Activated CD4-positive, alpha-beta memory T cell treated with anti-CD3 and anti-CD28 coated beads, Interleukin-2, amount 10 ng/mL, durations not matched to agents 7 days and 5 days (primary cell): ENCODE data around the gene HEXA. TPM values are rescaled to one million over a fixed set of nuclear protein-coding genes. Genes with fewer than 3 reads are reported as not detected.

Source experiments
- CTCF ChIA-PET: fragments of 350-600 bp; sonication (Branson Sonifier 250); formaldehyde crosslinking; loops from one replicate; lab custom pipeline; 2021; ENCODE audit warnings: antibody characterized with exemption, inconsistent platforms; lab: Charles Lee
- POLR2A ChIA-PET: fragments of 350-600 bp; sonication (Branson Sonifier 250); formaldehyde crosslinking; loops from one replicate; lab custom pipeline; 2021; ENCODE audit warnings: antibody characterized with exemption; lab: Charles Lee
- DNase-seq: peaks from one replicate; pipeline ENCODE4 v3.0.0-alpha.2; 2020
- H3K27ac Mint-ChIP-seq: one replicate; pipeline ENCODE4 v1.8.0; 2021; ENCODE audit warnings: mild to moderate bottlenecking, mixed read lengths
- H3K27me3 Mint-ChIP-seq: one replicate; pipeline ENCODE4 v1.8.0; 2021; ENCODE audit warnings: mixed read lengths
- H3K36me3 Mint-ChIP-seq: one replicate; pipeline ENCODE4 v1.8.0; 2021; ENCODE audit warnings: low read depth, mixed read lengths
- H3K4me1 Mint-ChIP-seq: one replicate; pipeline ENCODE4 v1.8.0; 2021; ENCODE audit warnings: mixed read lengths
- H3K4me3 Mint-ChIP-seq: one replicate; pipeline ENCODE4 v1.8.0; 2021; ENCODE audit warnings: mild to moderate bottlenecking, mixed read lengths
- H3K9me3 Mint-ChIP-seq: one replicate; pipeline ENCODE4 v1.8.0; 2021; ENCODE audit warnings: mixed read lengths
- total RNA-seq, 2 experiments: library from RNA; stranded (reverse); gene quantifications; one replicate each; pipeline ENCODE4 v1.2.3, GENCODE V29; 2021

Gene HEXA
- total RNA-seq, 2 experiments from 2014 or later = 110 to 111 TPM

DNA sequence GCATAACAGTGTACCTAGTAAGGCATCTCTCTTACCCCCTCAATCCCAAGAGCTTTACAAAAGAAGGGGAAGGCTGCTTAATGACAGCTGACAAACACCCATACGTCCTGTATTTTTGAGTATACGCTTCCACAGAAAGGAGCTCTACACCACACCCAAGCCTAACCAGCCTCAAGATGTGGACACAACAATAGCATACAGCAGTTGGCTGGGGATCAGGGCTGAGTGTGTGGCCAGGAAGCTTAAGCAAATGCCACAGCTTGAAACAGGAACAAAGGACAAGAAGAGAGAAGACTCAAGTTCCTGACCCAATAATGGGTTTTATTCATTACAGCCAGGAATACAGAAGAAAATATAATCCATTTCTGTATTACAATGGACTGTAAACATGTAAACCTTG is 6.9 kb downstream of the HEXA start:
- POLR2A ChIA-PET = interaction anchor here (1.3 to 1.5 kb wide), 3 partner anchors 8 to 49 kb away, joined by 3 read pairs; partner anchors contain the start of gene CELF6
- H3K9me3 Mint-ChIP-seq = no peaks in the 10 kb centered on the region
- H3K27ac Mint-ChIP-seq = no peak overlapping the region
- H3K4me1 Mint-ChIP-seq = peaks cover 42% of the 10 kb centered on the region
- no peaks in the 10 kb centered on the region for H3K27me3 Mint-ChIP-seq
- DNase-seq = no peak
- H3K36me3 Mint-ChIP-seq = peaks cover 28% of the 10 kb centered on the region
- CTCF ChIA-PET = interaction anchor here (0.7 to 1.1 kb wide), 2 partner anchors 14 to 302 kb away, joined by 3 read pairs; no protein-coding TSS in a partner anchor
- no peak overlapping the region for H3K4me3 Mint-ChIP-seq

DNA sequence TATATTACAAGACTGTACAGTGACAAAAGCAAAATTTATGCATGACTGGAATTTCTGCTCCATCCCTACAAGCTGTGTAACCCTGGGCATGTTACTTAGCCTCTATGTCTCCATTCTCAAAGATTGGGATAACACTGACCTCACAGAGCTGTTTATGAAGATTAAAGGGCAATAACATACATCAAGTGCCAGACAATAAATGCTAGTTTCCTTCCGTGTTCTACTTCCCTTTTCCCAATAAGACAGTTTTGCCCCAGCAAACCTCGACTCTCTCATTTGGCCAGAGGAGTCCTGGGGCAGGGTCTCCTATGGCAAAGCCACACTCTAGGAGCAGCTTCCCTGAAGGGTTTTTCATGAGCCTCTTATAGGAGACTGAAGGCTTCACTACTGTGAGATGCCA is 7.5 kb downstream of the HEXA start:
- no peaks in the 10 kb centered on the region for H3K27me3 Mint-ChIP-seq
- no peak for DNase-seq
- no peak overlapping the region for H3K27ac Mint-ChIP-seq
- peaks cover 38% of the 10 kb centered on the region for H3K4me1 Mint-ChIP-seq
- ChIA-PET CTCF (interaction anchor here (1.1 to 2.2 kb wide), 2 partner anchors 8 to 14 kb away, joined by 3 to 5 read pairs; partner anchors contain the start of gene HEXA), POLR2A (interaction anchor here (1.3 to 1.5 kb wide), 2 partner anchors 9 to 48 kb away, joined by 3 read pairs; partner anchors contain the start of gene CELF6)
- peaks cover 28% of the 10 kb centered on the region for H3K36me3 Mint-ChIP-seq
- H3K4me3 Mint-ChIP-seq = no peak overlapping the region
- H3K9me3 Mint-ChIP-seq = no peaks in the 10 kb centered on the region

DNA sequence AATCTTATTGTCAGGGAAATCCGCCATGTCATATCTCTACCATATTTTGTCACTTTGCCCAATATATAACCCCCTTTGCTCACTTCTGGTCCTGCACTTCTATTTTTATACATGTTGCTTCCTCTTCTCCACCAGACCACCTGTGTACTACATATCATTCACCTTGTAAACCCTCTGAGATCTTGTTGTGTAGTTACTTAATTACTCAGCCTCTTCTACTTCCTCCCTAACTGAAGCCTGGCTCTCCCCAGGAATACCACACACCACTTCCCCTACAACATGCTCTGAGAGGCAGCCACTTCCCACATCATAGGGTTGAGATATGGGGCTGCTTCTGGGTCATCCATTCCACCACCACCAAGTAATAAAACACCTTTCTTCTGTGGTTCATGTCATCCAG is 10.0 kb downstream of the HEXA start:
- ChIA-PET POLR2A (interaction anchor here (0.5 to 2.5 kb wide), 3 partner anchors 10 to 109 kb away, joined by 3 to 24 read pairs (median 3); partner anchors contain the start of gene HEXA), CTCF (no interaction called here)
- H3K27ac Mint-ChIP-seq = peak overlapping the region; percentile 59

DNA sequence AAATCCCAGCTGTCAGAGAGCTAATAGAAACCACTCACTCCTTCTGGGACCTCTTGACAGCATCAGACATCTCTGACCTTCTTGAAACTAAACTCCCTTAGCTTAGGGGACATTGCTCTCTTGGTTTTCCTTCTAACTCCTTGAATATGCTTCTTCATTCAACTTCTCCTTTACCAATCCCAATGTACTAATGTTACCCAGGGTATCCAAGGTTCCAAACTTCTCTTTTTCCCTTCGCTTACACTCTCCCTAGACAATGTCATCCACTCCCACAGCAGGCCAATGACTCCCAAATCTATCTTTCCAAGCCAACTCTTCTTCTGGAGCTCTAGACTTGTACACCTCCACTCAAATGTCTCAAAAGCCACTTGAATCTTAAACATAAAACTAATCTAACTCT is 14.6 kb downstream of the HEXA start:
- no peak for DNase-seq
- no peak overlapping the region for H3K4me3 Mint-ChIP-seq
- no peaks in the 10 kb centered on the region for H3K9me3 Mint-ChIP-seq
- POLR2A ChIA-PET = interaction anchor here (0.9 to 1.5 kb wide), 2 partner anchors 9 to 15 kb away, joined by 3 to 7 read pairs; no protein-coding TSS in a partner anchor
- peaks cover 34% of the 10 kb centered on the region for H3K4me1 Mint-ChIP-seq
- no peak overlapping the region for H3K27ac Mint-ChIP-seq
- peaks cover 14% of the 10 kb centered on the region for H3K36me3 Mint-ChIP-seq
- CTCF ChIA-PET = no interaction called here
- no peaks in the 10 kb centered on the region for H3K27me3 Mint-ChIP-seq

More for the DNA sequence above, 10.0 kb downstream of the HEXA start:
- Mint-ChIP-seq H3K4me3 (no peak overlapping the region), H3K27me3 (no peaks in the 10 kb centered on the region), H3K9me3 (no peaks in the 10 kb centered on the region), H3K36me3 (peaks cover 24% of the 10 kb centered on the region), H3K4me1 (peaks cover 30% of the 10 kb centered on the region)
- peak; percentile 49 for DNase-seq

DNA sequence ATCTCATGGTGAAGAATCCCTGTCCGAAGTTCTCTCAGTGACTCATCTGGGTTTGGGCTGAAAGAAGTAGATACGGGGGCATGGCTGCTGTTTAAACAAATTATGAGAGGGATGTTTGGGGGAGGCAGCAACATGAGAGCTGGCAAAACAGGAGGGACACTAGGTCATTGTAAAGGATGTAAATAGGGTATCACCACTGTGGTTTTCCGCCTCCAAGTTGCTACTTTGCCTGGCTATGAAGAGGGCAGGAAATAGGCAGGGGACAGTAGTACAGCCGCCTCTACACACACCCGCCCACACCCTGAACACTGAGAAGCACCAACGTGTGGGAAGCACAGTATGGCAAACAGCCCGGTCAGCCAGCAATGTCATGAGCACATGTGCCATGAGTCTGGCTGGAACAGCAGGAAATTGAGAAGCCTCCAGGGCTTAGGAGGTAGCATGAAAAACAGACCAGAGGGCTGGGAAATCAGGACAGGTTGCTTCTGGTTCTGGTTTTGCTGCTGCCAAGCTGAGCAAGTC is 17.1 kb downstream of the HEXA start:
- ChIA-PET POLR2A (interaction anchor here (1.9 kb wide), 1 partner anchor 17 kb away, joined by 8 read pairs; the partner anchor contains the start of gene HEXA), CTCF (no interaction called here)
- peak; percentile 26 for DNase-seq
- Mint-ChIP-seq H3K4me1 (peaks cover 23% of the 10 kb centered on the region), H3K9me3 (no peaks in the 10 kb centered on the region), H3K27ac (peak overlapping the region; percentile 2), H3K27me3 (no peaks in the 10 kb centered on the region), H3K36me3 (peaks cover 18% of the 10 kb centered on the region), H3K4me3 (no peak overlapping the region)

DNA sequence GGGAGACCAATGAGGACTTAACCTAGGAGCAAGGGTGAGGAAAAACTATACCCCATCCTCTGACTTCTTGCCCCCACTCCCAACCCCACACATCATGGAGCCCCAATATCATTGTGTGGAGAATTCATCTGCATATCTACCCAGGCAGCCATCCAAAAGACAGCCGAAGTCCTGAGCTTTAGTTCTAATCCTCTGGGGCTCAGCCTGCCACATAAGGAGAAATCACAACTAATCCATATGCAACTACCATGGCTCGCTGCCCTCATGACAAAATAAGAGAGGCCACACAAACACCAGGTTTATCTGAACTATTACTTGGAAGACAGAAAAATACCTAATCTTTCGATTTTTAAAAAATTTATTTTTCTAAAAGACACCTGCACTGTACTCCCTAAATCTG is 17.7 kb downstream of the HEXA start:
- DNase-seq = no peak
- Mint-ChIP-seq H3K9me3 (no peaks in the 10 kb centered on the region), H3K27me3 (no peaks in the 10 kb centered on the region), H3K36me3 (peaks cover 20% of the 10 kb centered on the region), H3K27ac (no peak overlapping the region), H3K4me3 (no peak overlapping the region), H3K4me1 (peaks cover 23% of the 10 kb centered on the region)
- ChIA-PET POLR2A (interaction anchor here (1.9 kb wide), 1 partner anchor 18 kb away, joined by 8 read pairs; the partner anchor contains the start of gene HEXA), CTCF (no interaction called here)

DNA sequence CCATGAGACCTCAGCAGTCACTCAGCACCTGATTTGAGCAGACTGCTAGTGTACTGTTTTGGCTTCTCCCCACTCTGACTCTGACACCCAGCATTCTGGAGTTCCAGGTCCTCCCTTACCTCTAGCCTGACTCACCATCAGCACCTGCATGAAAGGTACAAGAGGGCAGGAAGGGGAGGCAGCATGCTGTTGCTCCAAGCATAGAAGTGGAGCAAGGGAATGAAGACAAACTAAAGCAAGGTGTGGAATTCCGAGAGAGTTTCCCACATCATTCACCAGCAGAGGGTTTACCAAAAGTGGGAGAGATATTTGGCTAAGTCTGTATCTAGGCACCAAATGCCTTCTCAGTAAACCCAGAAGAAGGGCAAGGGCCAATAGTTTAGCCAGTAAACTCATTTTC is 21.3 kb downstream of the HEXA start:
- ChIA-PET CTCF (no interaction called here), POLR2A (no interaction called here)
- H3K4me1 Mint-ChIP-seq = peaks cover 23% of the 10 kb centered on the region

DNA sequence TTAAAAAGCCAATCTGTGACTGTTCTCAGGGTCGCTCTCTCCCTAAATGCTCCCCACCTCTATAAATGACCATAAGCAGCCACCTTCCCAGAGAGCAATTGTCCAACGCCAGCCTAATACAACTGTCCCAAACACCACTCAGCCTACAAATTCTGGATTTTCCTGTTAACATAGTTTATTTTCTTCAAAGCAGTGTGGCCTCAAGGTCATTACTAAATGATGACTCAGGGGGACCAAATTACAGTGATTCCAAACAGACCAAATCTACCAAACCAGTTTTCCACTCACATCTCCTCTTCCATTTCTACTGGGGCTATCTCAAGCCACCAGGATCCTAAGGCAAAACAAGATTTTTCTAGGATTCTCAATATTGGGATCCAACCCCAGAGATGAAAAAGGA is 22.5 kb downstream of the HEXA start:
- Mint-ChIP-seq H3K27me3 (no peaks in the 10 kb centered on the region), H3K9me3 (no peaks in the 10 kb centered on the region), H3K36me3 (peaks cover 53% of the 10 kb centered on the region), H3K4me3 (no peak overlapping the region), H3K27ac (no peak overlapping the region), H3K4me1 (peaks cover 12% of the 10 kb centered on the region)
- ChIA-PET POLR2A (no interaction called here), CTCF (no interaction called here)
- no peak for DNase-seq

More for the DNA sequence above, 21.3 kb downstream of the HEXA start:
- H3K36me3 Mint-ChIP-seq = peaks cover 42% of the 10 kb centered on the region
- no peaks in the 10 kb centered on the region for H3K9me3 Mint-ChIP-seq
- no peak overlapping the region for H3K27ac Mint-ChIP-seq
- no peaks in the 10 kb centered on the region for H3K27me3 Mint-ChIP-seq
- no peak overlapping the region for H3K4me3 Mint-ChIP-seq
- DNase-seq = no peak

DNA sequence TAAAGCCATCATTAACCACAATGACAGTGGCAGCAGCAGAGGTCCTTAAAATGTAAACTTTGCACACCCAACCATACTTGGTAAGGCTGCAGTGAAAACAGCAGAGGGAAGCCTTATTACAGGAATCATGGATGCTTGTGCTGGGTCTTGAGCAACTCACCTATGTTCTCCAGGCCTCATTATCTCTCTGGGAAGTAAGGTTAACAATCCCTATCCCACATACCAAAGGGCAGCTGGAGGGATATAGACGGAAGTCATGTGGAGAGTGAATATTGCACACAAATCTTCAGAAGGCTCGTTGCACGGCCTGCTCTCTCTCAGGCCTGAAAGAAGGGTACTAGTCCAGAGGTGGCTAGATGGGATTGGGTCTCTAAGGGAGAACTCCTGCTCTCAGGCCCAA is 30.0 kb downstream of the HEXA start:
- no peak for DNase-seq
- CTCF ChIA-PET = no interaction called here
- no peak overlapping the region for H3K27ac Mint-ChIP-seq
- H3K4me3 Mint-ChIP-seq = no peak overlapping the region
- POLR2A ChIA-PET = no interaction called here
- H3K27me3 Mint-ChIP-seq = no peaks in the 10 kb centered on the region
- H3K36me3 Mint-ChIP-seq = peaks cover 27% of the 10 kb centered on the region
- no peaks in the 10 kb centered on the region for H3K4me1 Mint-ChIP-seq
- H3K9me3 Mint-ChIP-seq = no peaks in the 10 kb centered on the region

DNA sequence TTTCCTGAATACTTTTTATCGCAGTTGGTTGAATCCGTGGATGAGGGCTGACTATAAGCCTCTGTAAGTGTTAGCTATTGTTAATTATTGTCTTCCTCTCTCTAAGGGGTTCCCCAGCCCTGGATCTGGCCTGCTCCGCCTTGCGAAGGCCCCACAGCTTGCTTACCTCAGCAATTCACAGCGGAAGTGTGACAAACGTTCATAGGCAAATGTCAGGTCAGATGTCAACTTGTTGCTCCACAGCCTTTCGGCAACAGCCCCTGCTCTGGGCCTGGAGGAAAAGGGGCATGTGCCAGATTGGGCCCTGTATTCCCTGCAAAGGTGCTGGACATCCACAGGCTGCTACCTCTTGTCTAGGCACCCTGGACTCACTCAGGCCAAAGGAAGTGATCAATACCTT is 30.5 kb downstream of the HEXA start:
- H3K4me1 Mint-ChIP-seq = no peaks in the 10 kb centered on the region
- CTCF ChIA-PET = no interaction called here
- POLR2A ChIA-PET = no interaction called here
- H3K27ac Mint-ChIP-seq = no peak overlapping the region
- no peak for DNase-seq
- peaks cover 23% of the 10 kb centered on the region for H3K36me3 Mint-ChIP-seq
- no peaks in the 10 kb centered on the region for H3K9me3 Mint-ChIP-seq
- no peaks in the 10 kb centered on the region for H3K27me3 Mint-ChIP-seq
- no peak overlapping the region for H3K4me3 Mint-ChIP-seq

DNA sequence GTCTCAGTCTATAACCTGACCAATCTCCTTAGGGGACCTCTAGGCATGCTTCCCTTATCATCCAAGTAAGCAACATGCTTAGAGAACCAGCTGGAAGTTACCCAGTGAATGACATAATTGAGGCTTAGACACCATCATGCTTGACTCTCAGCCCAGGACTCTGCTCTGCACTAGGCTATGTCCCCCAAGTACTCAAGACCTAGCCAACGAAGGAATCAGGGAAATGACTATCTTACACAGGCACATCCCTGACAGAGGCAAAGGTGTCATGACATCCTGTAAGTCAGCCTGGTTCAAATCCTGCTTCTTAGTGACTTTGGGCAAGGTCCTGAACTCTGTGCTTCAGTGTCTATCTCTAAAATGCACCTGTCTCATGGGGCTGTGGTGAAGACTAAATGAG is 31.2 kb downstream of the HEXA start:
- ChIA-PET POLR2A (interaction anchor here (0.6 kb wide), 1 partner anchor 99 kb away, joined by 3 read pairs; no protein-coding TSS in a partner anchor), CTCF (no interaction called here)
- H3K4me3 Mint-ChIP-seq = no peak overlapping the region
- H3K36me3 Mint-ChIP-seq = peaks cover 23% of the 10 kb centered on the region
- no peak for DNase-seq
- no peaks in the 10 kb centered on the region for H3K9me3 Mint-ChIP-seq
- H3K4me1 Mint-ChIP-seq = no peaks in the 10 kb centered on the region
- H3K27me3 Mint-ChIP-seq = no peaks in the 10 kb centered on the region
- H3K27ac Mint-ChIP-seq = no peak overlapping the region

DNA sequence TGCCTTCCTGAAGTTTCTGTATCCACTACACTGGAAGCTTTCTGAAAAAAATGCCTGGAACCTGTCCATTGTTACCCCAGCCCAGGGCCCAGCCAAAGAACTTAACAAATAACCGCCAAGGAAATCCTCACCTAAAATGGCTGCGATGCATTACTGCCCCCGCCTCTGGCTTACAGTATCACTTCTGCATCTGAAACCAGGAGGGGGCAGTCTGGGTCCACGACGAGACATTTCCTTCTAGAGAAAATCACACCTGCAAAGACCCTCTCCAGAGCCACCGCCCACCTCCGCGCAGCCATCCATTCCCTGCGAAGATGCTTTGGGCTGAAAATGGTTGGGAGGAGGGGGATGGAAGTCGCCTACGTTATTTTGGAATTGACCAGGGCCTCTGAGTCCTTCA is 33.4 kb downstream of the HEXA start:
- POLR2A ChIA-PET = no interaction called here
- Mint-ChIP-seq H3K27me3 (no peaks in the 10 kb centered on the region), H3K4me1 (no peaks in the 10 kb centered on the region), H3K36me3 (peaks cover 10% of the 10 kb centered on the region), H3K9me3 (no peaks in the 10 kb centered on the region), H3K4me3 (no peak overlapping the region), H3K27ac (no peak overlapping the region)
- CTCF ChIA-PET = no interaction called here
- peak; percentile 38 for DNase-seq

DNA sequence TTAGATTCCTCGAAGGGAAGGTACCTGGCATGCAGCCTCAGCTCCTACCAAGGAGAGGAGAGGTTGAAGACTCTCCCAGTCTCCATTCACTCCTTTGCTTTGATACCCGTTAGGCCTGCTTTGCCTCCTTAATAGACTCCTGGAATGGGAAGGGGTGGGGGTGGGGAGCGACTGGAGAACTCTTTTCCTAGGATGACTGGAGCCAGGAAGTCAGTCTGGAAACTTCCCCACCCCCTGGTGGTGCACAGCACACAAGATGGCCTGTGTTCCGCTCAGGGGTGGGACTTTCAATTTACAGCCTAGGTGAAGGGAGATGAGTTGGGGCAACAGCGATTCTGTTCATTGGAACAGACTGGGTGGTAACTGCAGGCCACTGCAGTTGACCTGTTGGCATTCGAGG is 34.5 kb downstream of the HEXA start:
- H3K27ac Mint-ChIP-seq = no peak overlapping the region
- no peaks in the 10 kb centered on the region for H3K9me3 Mint-ChIP-seq
- H3K4me1 Mint-ChIP-seq = no peaks in the 10 kb centered on the region
- peaks cover 9% of the 10 kb centered on the region for H3K36me3 Mint-ChIP-seq
- DNase-seq = no peak
- ChIA-PET POLR2A (no interaction called here), CTCF (interaction anchor here (1.9 kb wide), 1 partner anchor 29 kb away, joined by 8 read pairs; no protein-coding TSS in a partner anchor)
- no peaks in the 10 kb centered on the region for H3K27me3 Mint-ChIP-seq
- no peak overlapping the region for H3K4me3 Mint-ChIP-seq
